IMR-90 (cell line): ENCODE measurements around the gene SFR1. TPM values are rescaled to one million over a fixed set of nuclear protein-coding genes. Genes with fewer than 3 reads are reported as not detected.

ENCODE experiments used
- ATAC-seq: fragments of 200-7000 bp; cut with Tn5 transposase; 2 replicates; pipeline ENCODE4 v1.9.1; 2020; ENCODE audit warnings: low read depth, mild to moderate bottlenecking, moderate library complexity
- BruUV-seq: library from RNA; stranded (reverse); fragments of 400-500 nt; replicated peaks from 2 replicates; lab custom pipeline; 2021; lab: Mats Ljungman, UMichigan
- CTCF ChIA-PET: fragments of 300-600 bp; formaldehyde crosslinking; extraction: SDS; loops from one replicate; lab custom pipeline; 2021; ENCODE audit warnings: antibody characterized with exemption; lab: Yijun Ruan, JAX
- POLR2A ChIA-PET: fragments of 300-600 bp; sonication (Branson Sonifier 250); formaldehyde crosslinking; loops from one replicate; lab custom pipeline; 2022; ENCODE audit warnings: antibody characterized with exemption; ENCODE audit not compliant: unreplicated experiment; lab: Charles Lee
- DNase-seq: peaks from one replicate; pipeline ENCODE4 v3.0.0; 2013
- H2AFZ ChIP-seq: replicated peaks from 2 replicates; pipeline ENCODE3; 2013; ENCODE audit warnings: low read length, mild to moderate bottlenecking; ENCODE audit not compliant: poor library complexity
- H2AK5ac ChIP-seq: 2 replicates; pipeline ENCODE4 v1.6.1; 2013; ENCODE audit warnings: low read depth, low read length, inconsistent platforms
- H2AK9ac ChIP-seq: replicated peaks from 2 replicates; pipeline ENCODE3; 2013; ENCODE audit warnings: mild to moderate bottlenecking, low read depth, low read length, moderate library complexity; ENCODE audit not compliant: poor library complexity
- H2BK120ac ChIP-seq: 2 replicates; pipeline ENCODE4 v1.6.1; 2013; ENCODE audit warnings: low read depth, low read length, inconsistent platforms
- H2BK15ac ChIP-seq: 3 replicates; pipeline ENCODE4 v1.6.1; 2013; ENCODE audit warnings: low read depth, low read length, inconsistent platforms
- H2BK20ac ChIP-seq: 2 replicates; pipeline ENCODE4 v1.6.1; 2013; ENCODE audit warnings: low read depth, mild to moderate bottlenecking, inconsistent platforms, low read length, moderate library complexity
- H2BK5ac ChIP-seq: 2 replicates; pipeline ENCODE4 v1.6.1; 2013; ENCODE audit warnings: mild to moderate bottlenecking, low read depth, low read length, inconsistent platforms; ENCODE audit not compliant: poor library complexity, severe bottlenecking
- H3K14ac ChIP-seq: replicated peaks from 2 replicates; pipeline ENCODE4 v1.6.1; 2013; ENCODE audit warnings: low read depth, low read length, inconsistent platforms
- H3K18ac ChIP-seq: 2 replicates; pipeline ENCODE4 v1.6.1; 2013; ENCODE audit warnings: low read depth, low read length, control low read depth
- H3K23ac ChIP-seq: 2 replicates; pipeline ENCODE4 v1.6.1; 2013; ENCODE audit warnings: low read depth, low read length, inconsistent platforms
- H3K27ac ChIP-seq: 2 replicates; pipeline ENCODE4 v1.5.1; 2013; ENCODE audit warnings: mild to moderate bottlenecking, control low read depth, low read length; ENCODE audit not compliant: insufficient read depth
- H3K27me3 ChIP-seq: 2 replicates; pipeline ENCODE4 v1.6.1; 2013; ENCODE audit warnings: low read length; ENCODE audit not compliant: control insufficient read depth, insufficient read depth
- H3K36me3 ChIP-seq: 2 replicates; pipeline ENCODE4 v1.6.1; 2013; ENCODE audit warnings: low read length, mixed read lengths; ENCODE audit not compliant: control insufficient read depth, insufficient read depth
- H3K4ac ChIP-seq: 2 replicates; pipeline ENCODE4 v1.6.1; 2013; ENCODE audit warnings: low read depth, low read length, inconsistent platforms
- H3K4me1 ChIP-seq: 2 replicates; pipeline ENCODE4 v1.6.1; 2013; ENCODE audit warnings: low read length, mixed read lengths; ENCODE audit not compliant: control insufficient read depth, insufficient read depth
- H3K4me2 ChIP-seq: 2 replicates; pipeline ENCODE4 v1.6.1; 2013; ENCODE audit warnings: low read depth, mild to moderate bottlenecking, control low read depth, low read length, moderate library complexity
- H3K4me3 ChIP-seq: 2 replicates; pipeline ENCODE4 v1.5.1; 2013; ENCODE audit warnings: low read depth, mild to moderate bottlenecking, control low read depth, low read length, moderate library complexity; ENCODE audit not compliant: insufficient read depth
- H3K56ac ChIP-seq: 2 replicates; pipeline ENCODE4 v1.6.1; 2013; ENCODE audit warnings: low read length, inconsistent platforms; ENCODE audit not compliant: insufficient read depth; ENCODE audit errors: extremely low read depth
- H3K79me1 ChIP-seq, 2 experiments: 2 replicates each; pipeline ENCODE4 v1.6.1; 2013; ENCODE audit warnings: low read length in 2 of 2, inconsistent platforms in 1 of 2, low read depth in 1 of 2
- H3K9ac ChIP-seq: 2 replicates; pipeline ENCODE4 v1.6.1; 2013; ENCODE audit warnings: low read depth, low read length, control low read depth
- H3K9me1 ChIP-seq: 2 replicates; pipeline ENCODE4 v1.6.1; 2013; ENCODE audit warnings: low read length, inconsistent platforms; ENCODE audit not compliant: insufficient read depth
- H3K9me3 ChIP-seq: 2 replicates; pipeline ENCODE4 v1.6.1; 2013; ENCODE audit warnings: low read length; ENCODE audit not compliant: control insufficient read depth, insufficient read depth
- H4K20me1 ChIP-seq: 2 replicates; pipeline ENCODE4 v1.6.1; 2013; ENCODE audit warnings: low read length, inconsistent platforms; ENCODE audit not compliant: insufficient read depth
- H4K5ac ChIP-seq: 2 replicates; pipeline ENCODE4 v1.6.1; 2013; ENCODE audit warnings: mild to moderate bottlenecking, low read depth, low read length, control low read depth
- H4K8ac ChIP-seq, 2 experiments: 2 replicates each; pipeline ENCODE4 v1.6.1; 2013; ENCODE audit warnings: low read depth in 2 of 2, low read length in 2 of 2, control low read depth in 1 of 2, inconsistent platforms in 1 of 2
- H4K91ac ChIP-seq: 2 replicates; pipeline ENCODE4 v1.6.1; 2013; ENCODE audit warnings: low read depth, low read length, inconsistent platforms; ENCODE audit not compliant: insufficient read depth
- BHLHE40 ChIP-seq: fragments of 150-350 bp; IDR thresholded peaks from 2 replicates; pipeline ENCODE4 v1.6.1; 2016; ENCODE audit warnings: mild to moderate bottlenecking, low read depth, low read length
- CEBPB ChIP-seq: IDR thresholded peaks from 2 replicates; pipeline ENCODE4 v1.6.1; 2012; ENCODE audit warnings: low read depth, low read length, improper control_type of control experiment
- CHD1 ChIP-seq: IDR thresholded peaks from 2 replicates; pipeline ENCODE4 v1.6.1; 2012; ENCODE audit warnings: low read depth, low read length, improper control_type of control experiment
- FOS ChIP-seq: fragments of 150-350 bp; IDR thresholded peaks from 2 replicates; pipeline ENCODE4 v1.6.1; 2016; ENCODE audit warnings: low read depth, low read length
- MAFK ChIP-seq: IDR thresholded peaks from 2 replicates; pipeline ENCODE4 v1.6.1; 2012; ENCODE audit warnings: low read depth, low read length, improper control_type of control experiment
- MAZ ChIP-seq: IDR thresholded peaks from 2 replicates; pipeline ENCODE4 v1.6.1; 2012; ENCODE audit warnings: low read depth, mild to moderate bottlenecking, low read length, improper control_type of control experiment, moderate library complexity, borderline replicate concordance
- NFE2L2 ChIP-seq: fragments of 150-350 bp; IDR thresholded peaks from 2 replicates; pipeline ENCODE4 v1.6.1; 2016; ENCODE audit warnings: low read depth, mild to moderate bottlenecking, low read length
- RCOR1 ChIP-seq: IDR thresholded peaks from 2 replicates; pipeline ENCODE4 v1.6.1; 2012; ENCODE audit warnings: mild to moderate bottlenecking, low read length, improper control_type of control experiment; ENCODE audit not compliant: insufficient replicate concordance
- WGBS, 2 experiments: methylation state at CpG; one replicate each; pipeline versions ENCODE4 v1.1.5 to v1.1.7; 2013; ENCODE audit warnings: missing lambda C conversion rate in 2 of 2; ENCODE audit not compliant: insufficient read length in 1 of 2; ENCODE audit errors: extremely low coverage in 2 of 2; 5-methylcytosine and 5-hydroxymethylcytosine counted together
- dilution Hi-C: fragments of 300-500 bp; cut with HindIII; formaldehyde crosslinking; loops from one replicate; pipeline ENCODE4 v1.14.3; 2018; ENCODE audit warnings: low sequenced_read_pairs; ENCODE audit not compliant: unreplicated experiment
- in situ Hi-C: fragments of 300-500 bp; cut with MboI; formaldehyde crosslinking; loops from 3 replicates; pipeline ENCODE4 v1.14.3; 2019; ENCODE audit warnings: low sequenced_read_pairs, inconsistent platforms, mixed read lengths
- intact Hi-C: fragments of 100-400 bp; cut with micrococcal nuclease; formaldehyde crosslinking; loops from 2 replicates; pipeline ENCODE4 v1.10.0; 2022
- polyA plus RNA-seq, 3 experiments: library from polyadenylated mRNA; depleted of rRNA; stranded (reverse); fragments of >200 nt; gene quantifications; 2 replicates each; pipeline ENCODE4 v1.2.3, GENCODE V29; 2012; ENCODE audit warnings: low replicate concordance in 1 of 3
- total RNA-seq: library from RNA; depleted of rRNA; stranded (reverse); fragments of >200 nt; gene quantifications from 2 replicates; pipeline ENCODE4 v1.2.3, GENCODE V29; 2012
- TF ChIP-seq, protein P1 (sequence below): fragments of 150-350 bp; IDR thresholded peaks from 2 replicates; pipeline ENCODE4 v1.6.1; 2016; ENCODE audit warnings: low read depth, mild to moderate bottlenecking, low read length, moderate library complexity, borderline replicate concordance
- TF ChIP-seq, protein P2 (sequence below): fragments of 150-350 bp; IDR thresholded peaks from 2 replicates; pipeline ENCODE4 v1.6.1; 2017; ENCODE audit warnings: mild to moderate bottlenecking, antibody characterized with exemption, low read length, low read depth
- TF ChIP-seq, protein P3 (sequence below): conservative IDR thresholded peaks from 2 replicates; pipeline ENCODE4 v1.5.1; 2012; ENCODE audit warnings: mild to moderate bottlenecking, low read depth, low read length, improper control_type of control experiment

Gene SFR1
- total and polyA plus RNA-seq, 2 of the 4 experiments (the other 2 are of a cell fraction), result 1.6 to 2.3 TPM

DNA sequence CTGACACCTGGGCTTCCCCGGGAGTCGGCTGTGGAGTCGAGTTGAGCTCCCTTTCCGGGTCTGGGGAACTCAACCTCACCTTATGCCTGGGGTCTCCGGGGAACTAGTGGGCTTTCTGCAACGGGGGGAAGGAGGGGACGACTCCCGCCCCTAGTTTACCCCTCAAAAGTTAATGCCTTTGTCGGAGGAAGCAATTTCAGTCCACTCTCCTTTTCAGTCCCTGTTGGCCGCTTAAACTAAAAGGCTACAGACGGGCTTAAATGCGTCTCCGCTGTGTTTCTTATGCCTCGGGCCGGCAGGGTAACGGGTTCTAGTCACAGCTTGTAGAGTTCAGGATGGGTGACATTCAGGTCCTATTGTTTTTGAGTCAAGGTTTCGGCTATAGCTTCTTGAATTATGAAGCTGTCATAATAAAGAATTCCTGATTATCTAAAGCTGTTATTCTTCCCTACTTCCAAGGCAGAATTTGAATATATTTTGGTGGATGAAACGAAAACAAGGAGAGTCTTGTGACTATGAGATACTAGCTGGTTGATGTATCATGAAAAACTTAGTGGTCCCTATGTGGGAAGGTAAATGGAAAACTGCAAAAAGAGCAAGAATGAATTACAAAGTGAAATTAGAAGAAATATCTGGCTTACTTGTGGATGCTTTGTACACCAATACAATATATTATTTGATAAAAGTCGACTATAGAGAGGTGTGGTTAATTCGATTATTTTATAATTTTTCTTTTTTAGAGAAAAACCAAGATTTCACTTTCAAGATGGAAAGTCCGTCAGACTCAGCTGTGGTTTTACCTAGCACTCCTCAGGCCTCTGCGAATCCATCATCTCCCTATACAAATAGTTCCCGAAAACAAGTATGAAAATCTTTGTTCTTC, 495 bp downstream of the SFR1 start (continued):
- TF ChIP-seq, protein P1, sequence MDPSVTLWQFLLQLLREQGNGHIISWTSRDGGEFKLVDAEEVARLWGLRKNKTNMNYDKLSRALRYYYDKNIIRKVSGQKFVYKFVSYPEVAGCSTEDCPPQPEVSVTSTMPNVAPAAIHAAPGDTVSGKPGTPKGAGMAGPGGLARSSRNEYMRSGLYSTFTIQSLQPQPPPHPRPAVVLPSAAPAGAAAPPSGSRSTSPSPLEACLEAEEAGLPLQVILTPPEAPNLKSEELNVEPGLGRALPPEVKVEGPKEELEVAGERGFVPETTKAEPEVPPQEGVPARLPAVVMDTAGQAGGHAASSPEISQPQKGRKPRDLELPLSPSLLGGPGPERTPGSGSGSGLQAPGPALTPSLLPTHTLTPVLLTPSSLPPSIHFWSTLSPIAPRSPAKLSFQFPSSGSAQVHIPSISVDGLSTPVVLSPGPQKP, result no peak
- no peak for TF ChIP-seq NFE2L2

DNA sequence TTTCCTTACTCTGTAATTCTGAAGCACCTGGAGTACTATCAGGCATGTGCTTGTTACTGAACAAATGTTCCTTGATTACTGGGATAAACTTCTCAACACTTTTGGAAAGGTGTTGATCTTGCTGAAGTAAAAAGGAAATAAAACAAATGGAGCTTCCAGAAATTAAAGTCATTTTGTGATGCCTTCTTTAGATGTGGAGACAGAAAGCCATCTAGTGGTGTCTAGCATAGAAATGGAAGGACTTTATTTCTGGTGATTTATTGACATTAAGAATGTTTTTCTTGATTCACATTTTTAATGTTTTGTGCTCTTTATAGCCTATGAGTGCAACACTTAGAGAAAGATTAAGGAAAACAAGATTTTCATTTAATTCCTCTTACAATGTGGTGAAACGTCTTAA, 1.4 kb downstream of the SFR1 start:
- Histone ChIP-seq H4K5ac (no peak overlapping the region), H2BK15ac (no peak overlapping the region), H2AK5ac (no peak overlapping the region), H2BK20ac (no peak overlapping the region), H3K56ac (no peak overlapping the region), H2AK9ac (no peak overlapping the region), H3K79me1 (peaks cover 0 to 7% of the 10 kb centered on the region in 2 experiments; a peak in 2 of 4 replicates), H3K4me3 (no peak overlapping the region), H4K91ac (no peak overlapping the region), H3K27me3 (no peaks in the 10 kb centered on the region), H3K36me3 (no peaks in the 10 kb centered on the region), H2BK120ac (no peak overlapping the region), H4K20me1 (no peaks in the 10 kb centered on the region), H3K23ac (no peak overlapping the region), H3K9ac (no peak overlapping the region), H3K4me1 (no peaks in the 10 kb centered on the region; the same call in 1 of the 2 replicates), H3K9me3 (no peaks in the 10 kb centered on the region), H3K18ac (no peak overlapping the region), H3K9me1 (no peaks in the 10 kb centered on the region; the same call in 1 of the 2 replicates), H2AFZ (no peak overlapping the region), H4K8ac (no peak overlapping the region), H3K27ac (no peak overlapping the region), H3K4me2 (no peak overlapping the region), H2BK5ac (no peak overlapping the region), H3K14ac (no peak overlapping the region), H3K4ac (no peak overlapping the region)
- dilution Hi-C loops (no loop called here), intact Hi-C loops (loop anchor here (5.0 kb wide), 2 partner anchors 84 to 229 kb away; partner anchors contain the start of gene CFAP58), in situ Hi-C loops (loop anchor here (5.0 kb wide), 1 partner anchor 236 kb away; no protein-coding TSS in a partner anchor)
- no CpG with 5 or more reads among the region's 1 CpG for WGBS, 2 experiments
- DNase-seq, result peak; percentile 30
- ChIA-PET POLR2A (interaction anchor here (1.3 kb wide), 1 partner anchor 140 kb away, joined by 3 read pairs; no protein-coding TSS in a partner anchor), CTCF (interaction anchor here (1.1 to 2.1 kb wide), 2 partner anchors 98 to 236 kb away, joined by 3 to 8 read pairs; no protein-coding TSS in a partner anchor)
- no TSS peak for BruUV-seq
- no peak for ATAC-seq
- TF ChIP-seq MAZ (no peak), FOS (no peak), BHLHE40 (no peak), MAFK (no peak), NFE2L2 (no peak), CEBPB (no peak), RCOR1 (no peak), CHD1 (no peak)
- TF ChIP-seq, protein P2, sequence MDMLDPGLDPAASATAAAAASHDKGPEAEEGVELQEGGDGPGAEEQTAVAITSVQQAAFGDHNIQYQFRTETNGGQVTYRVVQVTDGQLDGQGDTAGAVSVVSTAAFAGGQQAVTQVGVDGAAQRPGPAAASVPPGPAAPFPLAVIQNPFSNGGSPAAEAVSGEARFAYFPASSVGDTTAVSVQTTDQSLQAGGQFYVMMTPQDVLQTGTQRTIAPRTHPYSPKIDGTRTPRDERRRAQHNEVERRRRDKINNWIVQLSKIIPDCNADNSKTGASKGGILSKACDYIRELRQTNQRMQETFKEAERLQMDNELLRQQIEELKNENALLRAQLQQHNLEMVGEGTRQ, result no peak
- TF ChIP-seq, protein P3, sequence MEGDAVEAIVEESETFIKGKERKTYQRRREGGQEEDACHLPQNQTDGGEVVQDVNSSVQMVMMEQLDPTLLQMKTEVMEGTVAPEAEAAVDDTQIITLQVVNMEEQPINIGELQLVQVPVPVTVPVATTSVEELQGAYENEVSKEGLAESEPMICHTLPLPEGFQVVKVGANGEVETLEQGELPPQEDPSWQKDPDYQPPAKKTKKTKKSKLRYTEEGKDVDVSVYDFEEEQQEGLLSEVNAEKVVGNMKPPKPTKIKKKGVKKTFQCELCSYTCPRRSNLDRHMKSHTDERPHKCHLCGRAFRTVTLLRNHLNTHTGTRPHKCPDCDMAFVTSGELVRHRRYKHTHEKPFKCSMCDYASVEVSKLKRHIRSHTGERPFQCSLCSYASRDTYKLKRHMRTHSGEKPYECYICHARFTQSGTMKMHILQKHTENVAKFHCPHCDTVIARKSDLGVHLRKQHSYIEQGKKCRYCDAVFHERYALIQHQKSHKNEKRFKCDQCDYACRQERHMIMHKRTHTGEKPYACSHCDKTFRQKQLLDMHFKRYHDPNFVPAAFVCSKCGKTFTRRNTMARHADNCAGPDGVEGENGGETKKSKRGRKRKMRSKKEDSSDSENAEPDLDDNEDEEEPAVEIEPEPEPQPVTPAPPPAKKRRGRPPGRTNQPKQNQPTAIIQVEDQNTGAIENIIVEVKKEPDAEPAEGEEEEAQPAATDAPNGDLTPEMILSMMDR, result peak; percentile 48
